Stomach (tissue), 9 donors: Measurements from ENCODE around the gene MTARC1. TPM values are rescaled to one million over a fixed set of nuclear protein-coding genes. Genes with fewer than 3 reads are reported as not detected.

Experiments
- DNase-seq, 2 donors: peaks; one replicate each; pipeline versions ENCODE4 v3.0.0 to v3.0.0-alpha.2; 2013 to 2019
- H3K27ac ChIP-seq, 5 donors: fragments of 200-600 bp in 4 of 5; sonication (generic) in 4 of 5; one replicate each; pipeline ENCODE4 v1.5.1; 2013 to 2019; ENCODE audit warnings: mild to moderate bottlenecking in 1 of 5, moderate library complexity in 1 of 5
- H3K27me3 ChIP-seq, 3 donors: fragments of 200-600 bp; sonication (generic); one replicate each; pipeline ENCODE4 v1.5.1; 2017 to 2019; ENCODE audit warnings: mixed run types in 1 of 3
- H3K36me3 ChIP-seq, 4 donors: fragments of 200-600 bp; sonication (generic); 1 replicate in 3 of 4; 2 replicates in 1 of 4; pipeline ENCODE4 v1.5.1; 2016 to 2019
- H3K4me1 ChIP-seq, 4 donors: fragments of 200-600 bp; sonication (generic); one replicate each; pipeline ENCODE4 v1.5.1; 2016 to 2019
- H3K4me3 ChIP-seq, 4 donors: fragments of 200-600 bp; sonication (generic) in 3 of 4; one replicate each; pipeline ENCODE4 v1.5.1; 2016 to 2019; ENCODE audit warnings: mild to moderate bottlenecking in 1 of 4
- H3K9me3 ChIP-seq, 4 donors: fragments of 200-600 bp; sonication (generic); one replicate each; pipeline ENCODE4 v1.5.1; 2016 to 2019
- CTCF ChIP-seq, 7 experiments: fragments of 450-650 bp in 4 of 7; fragments of 200-600 bp in 3 of 7; sonication (generic) in 3 of 7; IDR thresholded peaks; one replicate each; pipeline ENCODE4 v1.5.1; 2016 to 2019; ENCODE audit warnings: antibody characterized with exemption in 7 of 7, control low read depth in 2 of 7, mild to moderate bottlenecking in 1 of 7
- EP300 ChIP-seq: sonication (generic); formaldehyde crosslinking; IDR thresholded peaks from one replicate; pipeline ENCODE4 v1.6.1; 2017; ENCODE audit warnings: antibody characterized with exemption
- POLR2A ChIP-seq, 4 donors: fragments of 450-650 bp; IDR thresholded peaks; one replicate each; pipeline ENCODE4 v1.6.1; 2016; ENCODE audit warnings: antibody characterized with exemption in 4 of 4, control low read depth in 2 of 4, mild to moderate bottlenecking in 1 of 4, moderate library complexity in 1 of 4
- POLR2AphosphoS5 ChIP-seq, 3 donors: sonication (generic); formaldehyde crosslinking; IDR thresholded peaks; one replicate each; pipeline ENCODE4 v1.6.1; 2016; ENCODE audit warnings: antibody characterized with exemption in 3 of 3
- WGBS, 5 donors: extraction: QIAGEN DNeasy Blood & Tissue Kit in 3 of 5; methylation state at CpG; one replicate each; pipeline versions ENCODE4 v1.1.5 to v1.1.7; 2013 to 2018; 5-methylcytosine and 5-hydroxymethylcytosine counted together
- intact Hi-C: fragments of 100-400 bp; cut with DNase I; formaldehyde crosslinking; loops from one replicate; pipeline ENCODE4 v1.15.1; 2023; ENCODE audit warnings: low total_unique reads
- polyA plus RNA-seq, 3 donors: library from polyadenylated mRNA; stranded (reverse); fragments of 200-250 nt; gene quantifications; one replicate each; pipeline ENCODE4 v1.2.3, GENCODE V29; 2013
- total RNA-seq, 5 donors: library from RNA; depleted of rRNA; stranded (reverse); fragments of >200 nt; gene quantifications; one replicate each; pipeline versions ENCODE4 v1.1.0 to v1.2.3, GENCODE V29; 2014 to 2016
- donor health status: healthy with polysubstance abuse.
- donor health status: Bipolar disorder and iron deficiency.
- donor health status: healthy.

MTARC1 gene
- total and polyA plus RNA-seq, 8 donors: under 0.01 to 9.9 (median 6.2) TPM

- H3K4me1 ChIP-seq: peaks cover 0 to 8% (median 2%) of the 10 kb centered on the region in 4 donors
- TF ChIP-seq POLR2AphosphoS5 (IDR thresholded peaks at IDR 0.05) (no peak), CTCF (IDR thresholded peaks at IDR 0.05) (no peak), EP300 (no peak), POLR2A (IDR thresholded peaks at IDR 0.05) (no peak)
- H3K27me3 ChIP-seq: no peaks in the 10 kb centered on the region
- H3K27ac ChIP-seq: no peak overlapping the region
- no peaks in the 10 kb centered on the region for H3K9me3 ChIP-seq
- peaks cover 0 to 18% (median 5%) of the 10 kb centered on the region in 4 donors for H3K36me3 ChIP-seq
- H3K4me3 ChIP-seq: no peak overlapping the region
- 54 to 78% (median 66%) methylated on average over 6 of the region's 6 CpGs for WGBS, 5 donors
- DNase-seq: no peak
- intact Hi-C loops: no loop called here
These were observed 25.6 kb downstream of the MTARC1 start for GRCh38 chr1:220812308-220812707.

- WGBS, 5 donors: 77 to 94% (median 84%) methylated on average over 12 of the region's 12 CpGs
- intact Hi-C loops: no loop called here
These were observed 26.3 kb downstream of the MTARC1 start for GRCh38 chr1:220813013-220813412.

GRCh38 chr1:220815409-220815808 is 28.7 kb downstream of the MTARC1 start:
- no peak for TF ChIP-seq POLR2A (IDR thresholded peaks at IDR 0.05)
- no peak for TF ChIP-seq CTCF (IDR thresholded peaks at IDR 0.05)
- TF ChIP-seq POLR2AphosphoS5 (IDR thresholded peaks at IDR 0.05): no peak
- no peak for TF ChIP-seq EP300
- Histone ChIP-seq H3K27ac (no peak overlapping the region), H3K36me3 (peaks cover 0 to 18% (median 5%) of the 10 kb centered on the region in 4 donors), H3K9me3 (no peaks in the 10 kb centered on the region), H3K27me3 (no peaks in the 10 kb centered on the region), H3K4me1 (peaks cover 0 to 20% (median 11%) of the 10 kb centered on the region in 4 donors), H3K4me3 (no peak overlapping the region)
- no peak for DNase-seq
- WGBS, 5 donors: 63 to 89% (median 75%) methylated on average over 2 of the region's 2 CpGs
- intact Hi-C loops: no loop called here

More at GRCh38 chr1:220813013-220813412, 26.3 kb downstream of the MTARC1 start:
- peaks cover 0 to 18% (median 5%) of the 10 kb centered on the region in 4 donors for H3K36me3 ChIP-seq
- no peak overlapping the region for H3K27ac ChIP-seq
- H3K4me1 ChIP-seq: peaks cover 0 to 8% (median 4%) of the 10 kb centered on the region in 4 donors
- no peak for DNase-seq
- H3K9me3 ChIP-seq: no peaks in the 10 kb centered on the region
- TF ChIP-seq EP300: no peak
- no peaks in the 10 kb centered on the region for H3K27me3 ChIP-seq
- no peak overlapping the region for H3K4me3 ChIP-seq

GRCh38 chr1:220817907-220818306 is 31.2 kb downstream of the MTARC1 start:
- WGBS, 5 donors: 66 to 100% (median 80%) methylated on average over 1 of the region's 1 CpG
- peaks cover 0 to 18% (median 9%) of the 10 kb centered on the region in 4 donors for H3K4me1 ChIP-seq
- peak overlapping the region in 4 of 5 donors; percentile 35 to 66 (median 50) for H3K27ac ChIP-seq
- TF ChIP-seq EP300: no peak
- no peak for TF ChIP-seq CTCF (IDR thresholded peaks at IDR 0.05)
- TF ChIP-seq POLR2A (IDR thresholded peaks at IDR 0.05): no peak
- TF ChIP-seq POLR2AphosphoS5 (IDR thresholded peaks at IDR 0.05): no peak
- H3K4me3 ChIP-seq: no peak overlapping the region
- H3K27me3 ChIP-seq: no peaks in the 10 kb centered on the region
- H3K9me3 ChIP-seq: no peaks in the 10 kb centered on the region
- H3K36me3 ChIP-seq: peaks cover 0 to 10% (median 5%) of the 10 kb centered on the region in 4 donors
- no peak for DNase-seq
- intact Hi-C loops: no loop called here

GRCh38 chr1:220818421-220819173 is 31.9 kb downstream of the MTARC1 start:
- no peak for TF ChIP-seq POLR2A (IDR thresholded peaks at IDR 0.05)
- TF ChIP-seq CTCF (IDR thresholded peaks at IDR 0.05): no peak
- peak; percentile 11 for TF ChIP-seq EP300
- TF ChIP-seq POLR2AphosphoS5 (IDR thresholded peaks at IDR 0.05): peak; percentile 66 to 94 (median 83)
- intact Hi-C loops: no loop called here
- 43 to 76% (median 69%) methylated on average over 14 of the region's 14 CpGs for WGBS, 5 donors
- Histone ChIP-seq H3K27ac (peak overlapping the region in 4 of 5 donors; percentile 35 to 66 (median 50)), H3K4me1 (peaks cover 0 to 18% (median 9%) of the 10 kb centered on the region in 4 donors), H3K4me3 (no peak overlapping the region), H3K36me3 (peaks cover 0 to 4% (median 1%) of the 10 kb centered on the region in 4 donors), H3K9me3 (no peaks in the 10 kb centered on the region), H3K27me3 (no peaks in the 10 kb centered on the region)
- DNase-seq: peak in 1 of 2 donors; percentile 93
